Colonic mucosa (tissue), 4 donors: ENCODE data around the gene HAND1. TPM values are rescaled to one million over a fixed set of nuclear protein-coding genes. Genes with fewer than 3 reads are reported as not detected.

Experiments
- DNase-seq: peaks from one replicate; pipeline ENCODE4 v3.0.0-alpha.2; 2020
- H3K27ac ChIP-seq: fragments of 200-600 bp; one replicate; pipeline ENCODE4 v1.8.0; 2021
- H3K27me3 ChIP-seq: fragments of 200-600 bp; one replicate; pipeline ENCODE4 v1.8.0; 2021
- H3K36me3 ChIP-seq: fragments of 200-600 bp; one replicate; pipeline ENCODE4 v1.8.0; 2021
- H3K4me1 ChIP-seq: fragments of 200-600 bp; one replicate; pipeline ENCODE4 v1.8.0; 2021; ENCODE audit warnings: mild to moderate bottlenecking
- H3K4me3 ChIP-seq: fragments of 200-600 bp; one replicate; pipeline ENCODE4 v1.8.0; 2021
- H3K9ac ChIP-seq, 2 donors: one replicate each; pipeline ENCODE4 v1.7.0; 2013; ENCODE audit warnings: control low read depth in 2 of 2, low read depth in 2 of 2, low read length in 2 of 2
- H3K9me3 ChIP-seq: fragments of 200-600 bp; one replicate; pipeline ENCODE4 v1.8.0; 2021
- intact Hi-C: fragments of 100-400 bp; cut with DNase I; formaldehyde crosslinking; loops from one replicate; pipeline ENCODE4 v1.14.1; 2022
- total RNA-seq, 2 donors: library from RNA; stranded (reverse); fragmentation: NEBNext Ultra II Directional in 1 of 2; extraction: Animal tissue kit (Norgen Biotek cat#: 25700) in 1 of 2; gene quantifications; one replicate each; pipeline ENCODE4 v1.2.1, GENCODE V29; 2021
- TF ChIP-seq, protein P1 (sequence below): fragments of 200-600 bp; IDR thresholded peaks from one replicate; pipeline ENCODE4 v1.8.0; 2022; ENCODE audit warnings: antibody characterized with exemption, mild to moderate bottlenecking
- donor health status: healthy.
- donor health status: DM: no; HTN: no; CAD: no.
- donor health status: DM: no; HTN: no; CAD: no.

The HAND1 gene
- total RNA-seq, 2 donors from 2014 or later, result 4.6 TPM; not detected in 1

DNA sequence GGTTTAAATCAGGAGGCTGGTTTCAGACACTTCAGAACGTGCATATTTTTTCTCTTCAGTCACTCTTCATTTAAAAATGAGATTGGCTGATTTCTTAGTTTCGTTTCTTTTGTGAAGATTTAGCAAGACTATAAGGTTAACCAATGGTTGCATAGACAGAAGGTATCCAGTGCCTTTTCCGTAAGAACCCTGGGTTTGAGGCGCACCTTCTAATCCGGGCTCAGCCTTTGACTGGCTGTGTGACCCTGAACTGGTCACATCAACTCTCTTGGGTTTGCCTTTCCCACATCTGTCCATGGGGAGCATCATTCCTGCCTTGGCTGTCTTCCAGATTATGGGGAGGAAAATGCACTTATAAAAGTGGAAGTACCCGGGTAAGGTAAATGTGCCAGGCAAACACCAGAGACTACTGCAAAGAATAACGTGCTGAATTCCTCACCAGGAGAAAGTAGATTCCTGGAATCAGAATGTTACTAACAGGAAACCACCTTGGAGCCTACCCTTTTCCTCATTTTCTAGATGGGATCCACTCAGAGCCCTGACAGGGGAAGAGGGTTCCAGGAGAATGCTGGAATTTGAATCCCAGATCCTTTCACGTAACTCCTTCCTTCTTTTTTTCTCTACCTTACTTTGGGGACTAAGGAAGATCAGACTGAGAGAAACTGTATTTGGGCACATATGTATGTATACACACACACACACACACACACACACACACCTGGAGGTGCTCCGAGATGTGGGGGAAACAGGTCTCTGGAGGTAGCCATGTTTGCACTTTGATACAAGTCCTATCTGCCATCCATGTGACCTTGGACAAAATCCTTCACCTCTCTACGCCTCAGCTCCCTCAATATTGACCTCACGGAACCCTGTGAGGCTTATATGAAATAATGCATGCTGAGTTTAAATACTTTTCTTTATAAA lies 6.8 kb downstream of the HAND1 start:
- Histone ChIP-seq H3K36me3 (no peaks in the 10 kb centered on the region), H3K4me3 (no peak overlapping the region), H3K27ac (no peak overlapping the region), H3K27me3 (peaks cover 62% of the 10 kb centered on the region), H3K9ac (no peak overlapping the region), H3K4me1 (peaks cover 7% of the 10 kb centered on the region), H3K9me3 (no peaks in the 10 kb centered on the region)
- no peak for DNase-seq
- TF ChIP-seq, protein P1, sequence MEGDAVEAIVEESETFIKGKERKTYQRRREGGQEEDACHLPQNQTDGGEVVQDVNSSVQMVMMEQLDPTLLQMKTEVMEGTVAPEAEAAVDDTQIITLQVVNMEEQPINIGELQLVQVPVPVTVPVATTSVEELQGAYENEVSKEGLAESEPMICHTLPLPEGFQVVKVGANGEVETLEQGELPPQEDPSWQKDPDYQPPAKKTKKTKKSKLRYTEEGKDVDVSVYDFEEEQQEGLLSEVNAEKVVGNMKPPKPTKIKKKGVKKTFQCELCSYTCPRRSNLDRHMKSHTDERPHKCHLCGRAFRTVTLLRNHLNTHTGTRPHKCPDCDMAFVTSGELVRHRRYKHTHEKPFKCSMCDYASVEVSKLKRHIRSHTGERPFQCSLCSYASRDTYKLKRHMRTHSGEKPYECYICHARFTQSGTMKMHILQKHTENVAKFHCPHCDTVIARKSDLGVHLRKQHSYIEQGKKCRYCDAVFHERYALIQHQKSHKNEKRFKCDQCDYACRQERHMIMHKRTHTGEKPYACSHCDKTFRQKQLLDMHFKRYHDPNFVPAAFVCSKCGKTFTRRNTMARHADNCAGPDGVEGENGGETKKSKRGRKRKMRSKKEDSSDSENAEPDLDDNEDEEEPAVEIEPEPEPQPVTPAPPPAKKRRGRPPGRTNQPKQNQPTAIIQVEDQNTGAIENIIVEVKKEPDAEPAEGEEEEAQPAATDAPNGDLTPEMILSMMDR, result no peak
- intact Hi-C loops, result no loop called here

DNA sequence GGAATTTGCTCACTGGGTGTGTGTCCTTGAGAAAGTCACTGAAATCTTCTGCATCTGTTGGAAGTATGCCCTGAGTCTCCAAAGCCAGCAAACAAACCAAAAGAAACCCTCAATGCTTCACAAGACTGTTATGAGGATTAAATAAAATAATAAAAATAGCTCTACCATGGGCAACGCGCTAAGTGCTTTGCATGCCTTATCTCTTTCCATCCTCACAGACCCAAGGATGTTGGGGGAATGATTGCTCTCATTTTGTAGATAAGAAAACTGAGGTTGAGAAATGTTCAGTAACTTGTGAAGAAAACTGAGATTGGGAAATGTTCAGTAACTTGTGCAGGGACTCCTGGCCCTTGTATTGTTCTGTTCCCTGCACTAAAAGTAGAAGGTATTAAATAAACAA lies 7.9 kb downstream of the HAND1 start:
- no peak overlapping the region for H3K27ac ChIP-seq
- peaks cover 51% of the 10 kb centered on the region for H3K27me3 ChIP-seq
- no peak overlapping the region for H3K9ac ChIP-seq
- H3K36me3 ChIP-seq, result no peaks in the 10 kb centered on the region
- no peaks in the 10 kb centered on the region for H3K4me1 ChIP-seq
- H3K9me3 ChIP-seq, result no peaks in the 10 kb centered on the region
- intact Hi-C loops, result no loop called here
- no peak overlapping the region for H3K4me3 ChIP-seq
- no peak for DNase-seq
- TF ChIP-seq, protein P1, result no peak

DNA sequence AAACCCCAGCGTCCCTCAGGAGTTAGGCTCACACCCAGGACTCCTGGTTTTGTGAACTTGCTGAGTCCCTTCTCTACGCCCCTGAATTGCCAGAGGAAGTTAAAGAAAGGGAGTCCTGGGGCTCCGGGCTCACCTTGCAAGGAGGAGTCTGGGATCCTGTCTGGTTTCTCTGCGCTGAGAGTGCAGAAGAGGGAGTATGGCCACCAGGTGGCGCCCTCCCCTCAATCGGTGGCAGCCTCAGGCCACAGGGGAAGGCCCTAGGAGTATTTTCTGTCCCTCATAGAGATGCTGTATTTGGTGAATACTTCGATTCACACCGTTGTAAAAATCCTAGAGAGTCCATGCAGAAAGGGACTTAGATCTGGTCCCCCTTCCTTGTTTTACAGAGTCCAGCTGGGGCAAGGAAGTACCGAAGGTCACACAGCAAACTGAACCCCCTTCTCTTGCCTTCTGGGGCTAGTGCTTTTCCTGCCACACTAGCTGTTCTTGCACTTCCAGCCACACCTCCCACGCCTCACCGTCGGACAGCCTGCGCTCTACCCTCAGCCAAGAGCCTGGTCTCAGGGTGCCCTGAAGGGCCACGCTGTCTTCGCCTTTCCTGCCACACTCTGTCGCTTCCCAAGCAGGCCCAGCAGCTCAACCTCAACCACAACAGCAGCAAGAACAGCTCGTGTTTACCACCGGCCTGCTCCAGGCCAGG lies 10.2 kb downstream of the HAND1 start:
- Histone ChIP-seq H3K4me1 (no peaks in the 10 kb centered on the region), H3K4me3 (no peak overlapping the region), H3K9ac (no peak overlapping the region), H3K27ac (no peak overlapping the region), H3K9me3 (no peaks in the 10 kb centered on the region), H3K36me3 (no peaks in the 10 kb centered on the region), H3K27me3 (peaks cover 28% of the 10 kb centered on the region)
- intact Hi-C loops, result loop anchor here (2.0 kb wide), 1 partner anchor 143 kb away; no protein-coding TSS in a partner anchor
- peak; percentile 79 for DNase-seq
- TF ChIP-seq, protein P1, result peak; percentile 92

DNA sequence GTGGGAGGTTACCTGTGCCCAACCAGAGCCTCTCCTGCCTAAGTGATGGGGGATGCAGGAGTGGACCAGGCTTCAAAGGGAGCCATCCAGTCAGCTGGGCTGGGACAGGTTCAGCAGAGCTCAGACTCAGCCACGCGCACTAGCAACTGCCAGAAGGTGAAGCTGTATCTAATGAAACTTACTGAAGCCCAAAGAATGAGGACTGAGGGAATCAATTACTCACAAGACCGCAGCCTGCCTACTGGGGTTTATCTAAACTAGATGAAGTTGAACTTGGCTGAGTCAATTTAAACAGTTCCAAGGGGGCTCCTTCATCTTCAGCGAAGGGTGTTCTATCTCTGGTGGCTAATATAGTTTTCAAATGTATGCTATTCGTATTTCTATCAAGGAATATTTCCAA lies 11.4 kb downstream of the HAND1 start:
- H3K27ac ChIP-seq, result no peak overlapping the region
- H3K4me3 ChIP-seq, result no peak overlapping the region
- no peaks in the 10 kb centered on the region for H3K4me1 ChIP-seq
- H3K9me3 ChIP-seq, result no peaks in the 10 kb centered on the region
- no peak for DNase-seq
- H3K27me3 ChIP-seq, result peaks cover 17% of the 10 kb centered on the region
- no peak overlapping the region for H3K9ac ChIP-seq
- intact Hi-C loops, result loop anchor here (2.0 kb wide), 1 partner anchor 144 kb away; no protein-coding TSS in a partner anchor
- TF ChIP-seq, protein P1, result no peak
- no peaks in the 10 kb centered on the region for H3K36me3 ChIP-seq

DNA sequence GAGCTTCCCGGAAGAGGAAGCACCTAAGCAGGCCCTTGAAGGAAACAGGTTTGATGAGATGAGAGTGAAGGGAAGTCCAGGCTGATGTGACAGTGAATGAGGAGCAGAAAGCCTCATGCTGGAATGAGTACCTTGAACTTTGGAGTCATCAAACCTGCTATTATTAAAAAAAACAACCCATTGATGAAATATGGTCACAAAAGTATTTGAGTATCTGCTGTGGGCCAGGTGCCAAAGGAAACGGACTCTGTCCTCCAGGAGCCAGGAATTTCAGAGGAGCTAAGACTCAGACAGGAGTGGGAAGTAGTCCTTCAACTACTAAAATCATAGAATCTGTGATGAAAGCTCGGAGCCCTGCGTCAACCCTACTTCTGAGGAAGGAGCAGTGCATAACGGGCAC lies 11.9 kb downstream of the HAND1 start:
- Histone ChIP-seq H3K36me3 (no peaks in the 10 kb centered on the region), H3K9me3 (no peaks in the 10 kb centered on the region), H3K27ac (no peak overlapping the region), H3K27me3 (peaks cover 12% of the 10 kb centered on the region), H3K4me1 (no peaks in the 10 kb centered on the region), H3K4me3 (no peak overlapping the region), H3K9ac (no peak overlapping the region)
- TF ChIP-seq, protein P1, result no peak
- intact Hi-C loops, result loop anchor here (2.0 kb wide), 1 partner anchor 145 kb away; no protein-coding TSS in a partner anchor
- no peak for DNase-seq
